CD4-positive, alpha-beta T cell (primary cell): ENCODE results near the gene GPR37. TPM values are rescaled to one million over a fixed set of nuclear protein-coding genes. Genes with fewer than 3 reads are reported as not detected.

Source experiments
- ATAC-seq: fragments of 200-7000 bp; cut with Tn5 transposase; one replicate; pipeline ENCODE4 v1.10.0; 2022; ENCODE audit warnings: mild to moderate bottlenecking; ENCODE audit not compliant: poor library complexity
- CTCF ChIA-PET: fragments of 350-600 bp; sonication (Branson Sonifier 250); formaldehyde crosslinking; loops from one replicate; lab custom pipeline; 2021; ENCODE audit warnings: antibody characterized with exemption, inconsistent platforms; lab: Charles Lee
- POLR2A ChIA-PET: fragments of 350-600 bp; sonication (Branson Sonifier 250); formaldehyde crosslinking; loops from one replicate; lab custom pipeline; 2021; ENCODE audit warnings: antibody characterized with exemption, inconsistent platforms; lab: Charles Lee
- DNase-seq, 14 experiments: peaks; one replicate each; pipeline ENCODE4 v3.0.0-alpha.2; 2013 to 2020; ENCODE audit warnings: mixed read lengths in 2 of 14
- H3K27ac ChIP-seq, 2 donors: one replicate each; pipeline versions ENCODE4 v1.5.1 to v1.7.0; 2013; ENCODE audit warnings: low read length in 2 of 2, low read depth in 1 of 2, mild to moderate bottlenecking in 1 of 2
- H3K27me3 ChIP-seq, 2 experiments: 1 replicate in 1 of 2; 2 replicates in 1 of 2; pipeline versions ENCODE4 v1.6.1 to v1.7.0; 2013; ENCODE audit warnings: low read length in 2 of 2, control low read depth in 1 of 2, mild to moderate bottlenecking in 1 of 2, moderate library complexity in 1 of 2; ENCODE audit not compliant: insufficient read depth in 2 of 2, control insufficient read depth in 1 of 2
- H3K36me3 ChIP-seq: one replicate; pipeline ENCODE4 v1.6.1; 2013; ENCODE audit warnings: low read length, control low read depth; ENCODE audit not compliant: insufficient read depth
- H3K4me1 ChIP-seq: one replicate; pipeline ENCODE4 v1.6.1; 2013; ENCODE audit warnings: low read length, control low read depth; ENCODE audit not compliant: insufficient read depth
- H3K4me3 ChIP-seq: one replicate; pipeline ENCODE4 v1.5.1; 2013; ENCODE audit warnings: mild to moderate bottlenecking, low read length, moderate library complexity
- H3K9me3 ChIP-seq, 2 experiments: 1 replicate in 1 of 2; 2 replicates in 1 of 2; pipeline versions ENCODE4 v1.6.1 to v1.7.0; 2013; ENCODE audit warnings: low read length in 2 of 2, mild to moderate bottlenecking in 2 of 2, control low read depth in 1 of 2, moderate library complexity in 1 of 2; ENCODE audit not compliant: control insufficient read depth in 1 of 2, insufficient read depth in 1 of 2
- H3K27ac Mint-ChIP-seq: one replicate; pipeline ENCODE4 v1.8.0; 2020; ENCODE audit warnings: mixed read lengths
- H3K27me3 Mint-ChIP-seq: one replicate; pipeline ENCODE4 v1.8.0; 2021; ENCODE audit warnings: mixed read lengths
- H3K36me3 Mint-ChIP-seq: one replicate; pipeline ENCODE4 v1.8.0; 2021; ENCODE audit warnings: low read depth, mixed read lengths
- H3K4me1 Mint-ChIP-seq: one replicate; pipeline ENCODE4 v1.8.0; 2021; ENCODE audit warnings: low read depth, mixed read lengths
- H3K4me3 Mint-ChIP-seq: one replicate; pipeline ENCODE4 v1.8.0; 2020; ENCODE audit warnings: mild to moderate bottlenecking, mixed read lengths
- H3K9me3 Mint-ChIP-seq: one replicate; pipeline ENCODE4 v1.8.0; 2020; ENCODE audit warnings: mixed read lengths
- CTCF ChIP-seq: fragments of 200-600 bp; IDR thresholded peaks from one replicate; pipeline ENCODE4 v1.8.0; 2022; ENCODE audit warnings: antibody characterized with exemption, mild to moderate bottlenecking
- intact Hi-C, 2 experiments: fragments of 100-400 bp; cut with DNase I in 1 of 2; cut with micrococcal nuclease in 1 of 2; formaldehyde crosslinking; loops; one replicate each; pipeline versions ENCODE4 v1.15.1 to v1.9.0; 2023 to 2025; cut with DNase I, micrococcal nuclease
- total RNA-seq, 174 experiments: library from RNA in 2 of 174; stranded (reverse) in 2 of 174; gene quantifications; one replicate each; pipeline ENCODE4 v1.2.3 and lab custom pipeline; 2021 to 2026

Gene GPR37
- total RNA-seq, 2 experiments from 2014 or later = not detected

GRCh38 chr7:124811341-124811740 lies 45.7 kb upstream of the GPR37 start:
- no peaks in the 10 kb centered on the region for H3K36me3 Mint-ChIP-seq
- no peak overlapping the region for H3K27ac Mint-ChIP-seq
- intact Hi-C loops = no loop called here
- no peaks in the 10 kb centered on the region for H3K4me1 ChIP-seq
- POLR2A ChIA-PET = no interaction called here
- no peaks in the 10 kb centered on the region for H3K27me3 ChIP-seq
- TF ChIP-seq CTCF = no peak
- no peak overlapping the region for H3K4me3 ChIP-seq
- H3K9me3 Mint-ChIP-seq = no peaks in the 10 kb centered on the region
- H3K4me3 Mint-ChIP-seq = no peak overlapping the region
- no peak overlapping the region for H3K27ac ChIP-seq
- CTCF ChIA-PET = no interaction called here
- no peaks in the 10 kb centered on the region for H3K9me3 ChIP-seq
- DNase-seq (no peak), ATAC-seq (no peak)
- no peaks in the 10 kb centered on the region for H3K36me3 ChIP-seq
- no peaks in the 10 kb centered on the region for H3K4me1 Mint-ChIP-seq
- H3K27me3 Mint-ChIP-seq = peaks cover 24% of the 10 kb centered on the region

DNA sequence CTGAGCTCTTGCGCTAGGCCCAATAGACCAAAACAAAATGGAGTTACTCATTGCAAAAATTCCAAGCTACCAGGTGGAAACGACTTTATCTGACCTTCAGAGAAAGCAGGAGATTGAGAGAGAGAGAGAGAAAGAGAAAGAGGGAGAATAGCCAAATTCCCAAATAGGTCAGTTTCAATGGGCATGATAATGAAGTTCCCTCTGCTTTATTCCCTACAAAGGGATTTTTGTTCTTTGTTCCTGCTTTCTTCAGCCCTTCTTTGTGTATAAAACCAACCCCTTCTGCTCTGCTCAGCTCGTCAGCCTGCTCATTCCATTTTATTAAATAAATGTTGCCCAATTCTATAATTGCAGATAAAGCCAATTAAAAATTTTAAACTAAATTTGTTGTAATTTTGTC lies 45.0 kb upstream of the GPR37 start:
- CTCF ChIA-PET = no interaction called here
- Mint-ChIP-seq H3K9me3 (no peaks in the 10 kb centered on the region), H3K4me1 (no peaks in the 10 kb centered on the region)

DNA sequence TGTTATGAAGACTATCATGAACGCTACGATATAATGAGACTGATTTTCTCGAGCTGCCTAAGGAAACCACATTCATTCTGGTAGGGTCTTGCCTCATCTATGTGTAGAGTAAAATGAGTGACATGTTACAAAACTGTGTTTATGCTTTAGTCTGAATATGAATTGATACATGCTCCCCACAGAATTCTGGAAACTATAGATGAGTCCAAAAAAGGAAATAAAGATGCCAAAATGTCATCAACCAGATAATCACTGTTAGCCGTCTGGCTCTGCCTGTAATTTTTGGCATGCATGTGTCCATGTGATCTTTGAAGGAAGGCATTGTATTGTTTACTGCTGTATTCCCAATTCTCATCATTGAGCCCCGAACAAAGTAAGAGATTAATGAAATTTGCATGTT lies 42.6 kb upstream of the GPR37 start:
- H3K27me3 Mint-ChIP-seq = peaks cover 22% of the 10 kb centered on the region
- no peaks in the 10 kb centered on the region for H3K27me3 ChIP-seq
- H3K4me3 Mint-ChIP-seq = no peak overlapping the region
- intact Hi-C loops = no loop called here
- no peaks in the 10 kb centered on the region for H3K4me1 Mint-ChIP-seq
- no peak for TF ChIP-seq CTCF
- ATAC-seq (no peak), DNase-seq (no peak)
- no peak overlapping the region for H3K27ac Mint-ChIP-seq
- CTCF ChIA-PET = no interaction called here
- POLR2A ChIA-PET = no interaction called here
- H3K9me3 Mint-ChIP-seq = no peaks in the 10 kb centered on the region
- no peaks in the 10 kb centered on the region for H3K9me3 ChIP-seq
- no peak overlapping the region for H3K4me3 ChIP-seq
- H3K27ac ChIP-seq = no peak overlapping the region
- no peaks in the 10 kb centered on the region for H3K4me1 ChIP-seq
- no peaks in the 10 kb centered on the region for H3K36me3 Mint-ChIP-seq
- H3K36me3 ChIP-seq = no peaks in the 10 kb centered on the region

More for the DNA sequence above, 45.0 kb upstream of the GPR37 start:
- POLR2A ChIA-PET = no interaction called here
- no peaks in the 10 kb centered on the region for H3K27me3 ChIP-seq
- Mint-ChIP-seq H3K27me3 (peaks cover 24% of the 10 kb centered on the region), H3K4me3 (no peak overlapping the region), H3K36me3 (no peaks in the 10 kb centered on the region), H3K27ac (no peak overlapping the region)
- H3K4me1 ChIP-seq = no peaks in the 10 kb centered on the region
- no peak overlapping the region for H3K4me3 ChIP-seq
- DNase-seq (no peak), ATAC-seq (no peak)
- no peak overlapping the region for H3K27ac ChIP-seq
- no peaks in the 10 kb centered on the region for H3K36me3 ChIP-seq
- H3K9me3 ChIP-seq = no peaks in the 10 kb centered on the region
- intact Hi-C loops = no loop called here
- no peak for TF ChIP-seq CTCF
